ENCODE measurements around the gene FAM89A. TPM values are rescaled to one million over a fixed set of nuclear protein-coding genes. Genes with fewer than 3 reads are reported as not detected.

FAM89A gene
- total and polyA plus RNA-seq, 9 of the 15 experiments (the other 6 are each of a cell fraction or from before 2014, with no cell fraction given) = 8.7 to 66.2 (median 43.3) TPM

DNA sequence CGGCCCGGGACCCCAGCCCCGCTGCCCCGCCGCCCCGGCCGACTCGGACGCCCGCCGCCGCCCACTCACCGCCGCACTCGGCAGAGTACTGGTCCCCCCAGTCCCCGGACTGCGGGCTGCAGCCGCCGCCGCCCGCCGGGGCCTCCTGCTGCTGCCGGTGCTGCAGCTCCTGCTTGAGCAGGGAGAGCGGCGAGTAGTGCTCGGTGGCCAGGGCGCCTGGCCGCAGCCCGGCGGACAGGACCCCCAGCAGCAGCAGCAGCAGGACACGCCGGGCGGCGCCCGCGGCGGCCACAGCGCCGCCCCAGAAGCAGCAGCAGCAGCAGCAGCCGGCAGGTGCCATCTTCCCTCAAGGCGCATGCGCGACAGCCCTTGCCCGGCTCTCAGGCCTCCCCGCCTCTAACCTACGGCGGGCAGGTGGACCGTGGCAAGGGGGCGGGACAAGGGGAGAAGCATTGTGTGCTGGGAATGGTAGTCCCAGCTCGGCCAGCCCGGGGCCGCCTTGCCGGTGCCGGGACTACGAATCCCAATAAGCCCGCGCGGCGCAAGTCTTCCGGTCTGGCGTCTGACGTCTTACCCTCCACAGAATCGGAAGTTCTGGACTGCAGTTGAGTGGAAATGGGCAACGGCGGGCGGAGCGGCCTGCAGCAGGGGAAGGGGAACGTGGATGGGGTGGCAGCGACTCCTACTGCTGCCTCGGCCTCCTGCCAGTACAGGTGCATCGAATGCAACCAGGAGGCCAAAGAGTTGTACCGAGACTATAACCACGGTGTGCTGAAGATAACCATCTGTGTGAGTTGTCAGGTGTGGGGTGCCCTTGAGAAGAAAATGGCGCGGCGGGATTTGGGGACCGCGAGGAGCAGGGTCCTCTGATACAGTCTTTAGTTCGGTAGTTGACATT is 61.3 kb downstream of the FAM89A start, which contains the start of the genes ARV1 and TTC13 (continued):
- TF ChIP-seq, protein P1, sequence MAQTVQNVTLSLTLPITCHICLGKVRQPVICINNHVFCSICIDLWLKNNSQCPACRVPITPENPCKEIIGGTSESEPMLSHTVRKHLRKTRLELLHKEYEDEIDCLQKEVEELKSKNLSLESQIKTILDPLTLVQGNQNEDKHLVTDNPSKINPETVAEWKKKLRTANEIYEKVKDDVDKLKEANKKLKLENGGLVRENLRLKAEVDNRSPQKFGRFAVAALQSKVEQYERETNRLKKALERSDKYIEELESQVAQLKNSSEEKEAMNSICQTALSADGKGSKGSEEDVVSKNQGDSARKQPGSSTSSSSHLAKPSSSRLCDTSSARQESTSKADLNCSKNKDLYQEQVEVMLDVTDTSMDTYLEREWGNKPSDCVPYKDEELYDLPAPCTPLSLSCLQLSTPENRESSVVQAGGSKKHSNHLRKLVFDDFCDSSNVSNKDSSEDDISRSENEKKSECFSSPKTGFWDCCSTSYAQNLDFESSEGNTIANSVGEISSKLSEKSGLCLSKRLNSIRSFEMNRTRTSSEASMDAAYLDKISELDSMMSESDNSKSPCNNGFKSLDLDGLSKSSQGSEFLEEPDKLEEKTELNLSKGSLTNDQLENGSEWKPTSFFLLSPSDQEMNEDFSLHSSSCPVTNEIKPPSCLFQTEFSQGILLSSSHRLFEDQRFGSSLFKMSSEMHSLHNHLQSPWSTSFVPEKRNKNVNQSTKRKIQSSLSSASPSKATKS (CRISPR knock-in tag; IDR thresholded peaks at IDR 0.05) = no peak
- TF ChIP-seq RBM39 (optimal IDR thresholded peaks at IDR 0.05; ENCODE audit: low read depth, low read length) = no peak
- TF ChIP-seq, protein P2, sequence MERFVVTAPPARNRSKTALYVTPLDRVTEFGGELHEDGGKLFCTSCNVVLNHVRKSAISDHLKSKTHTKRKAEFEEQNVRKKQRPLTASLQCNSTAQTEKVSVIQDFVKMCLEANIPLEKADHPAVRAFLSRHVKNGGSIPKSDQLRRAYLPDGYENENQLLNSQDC (CRISPR knock-in tag; IDR thresholded peaks at IDR 0.05) = no peak; the same call in 1 of the 2 replicates
- no peak for TF ChIP-seq TCFL5 (CRISPR knock-in tag; conservative IDR thresholded peaks at IDR 0.05)
- peak; percentile 41 for TF ChIP-seq GATAD2B (IDR thresholded peaks at IDR 0.05; ENCODE audit: borderline replicate concordance)
- no peak for TF ChIP-seq ZNF445 (CRISPR knock-in tag; IDR thresholded peaks at IDR 0.05; ENCODE audit: low read depth)
- TF ChIP-seq ZNF197 (CRISPR knock-in tag; IDR thresholded peaks at IDR 0.05; ENCODE audit: low read depth) = peak; percentile 95
- TF ChIP-seq RBFOX2 (IDR thresholded peaks at IDR 0.05; ENCODE audit: low read depth, low read length) = peak; percentile 96
- TF ChIP-seq HMG20B (CRISPR knock-in tag; IDR thresholded peaks at IDR 0.05) = no peak
- TF ChIP-seq, protein P3, sequence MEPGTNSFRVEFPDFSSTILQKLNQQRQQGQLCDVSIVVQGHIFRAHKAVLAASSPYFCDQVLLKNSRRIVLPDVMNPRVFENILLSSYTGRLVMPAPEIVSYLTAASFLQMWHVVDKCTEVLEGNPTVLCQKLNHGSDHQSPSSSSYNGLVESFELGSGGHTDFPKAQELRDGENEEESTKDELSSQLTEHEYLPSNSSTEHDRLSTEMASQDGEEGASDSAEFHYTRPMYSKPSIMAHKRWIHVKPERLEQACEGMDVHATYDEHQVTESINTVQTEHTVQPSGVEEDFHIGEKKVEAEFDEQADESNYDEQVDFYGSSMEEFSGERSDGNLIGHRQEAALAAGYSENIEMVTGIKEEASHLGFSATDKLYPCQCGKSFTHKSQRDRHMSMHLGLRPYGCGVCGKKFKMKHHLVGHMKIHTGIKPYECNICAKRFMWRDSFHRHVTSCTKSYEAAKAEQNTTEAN (CRISPR knock-in tag; IDR thresholded peaks at IDR 0.05) = no peak
- peak; percentile 89 for TF ChIP-seq HNRNPL (IDR thresholded peaks at IDR 0.05; ENCODE audit: low read depth, low read length)
- no peak for TF ChIP-seq WHSC1 (IDR thresholded peaks at IDR 0.05; ENCODE audit: low read length)
- no peak for TF ChIP-seq CBFA2T2 (conservative IDR thresholded peaks at IDR 0.05)
- peak; percentile 61; the same call in 1 of the 2 replicates for TF ChIP-seq NR2C2 (CRISPR knock-in tag; IDR thresholded peaks at IDR 0.05)
- TF ChIP-seq NR2C2 (tag; IDR thresholded peaks at IDR 0.05) = peak; percentile 93
- no peak for TF ChIP-seq BDP1 (IDR thresholded peaks at IDR 0.05; ENCODE audit: insufficient read depth, insufficient read length)
- peak; percentile 14; the same call in 1 of the 2 replicates for TF ChIP-seq BACH1 (tag; IDR thresholded peaks at IDR 0.05)
- no peak for TF ChIP-seq HDAC6 (IDR thresholded peaks at IDR 0.05; ENCODE audit: low read depth, low read length)
- TF ChIP-seq C11orf30 (IDR thresholded peaks at IDR 0.05; ENCODE audit: low read depth) = peak; percentile 80
- peak; percentile 91 for TF ChIP-seq DIDO1 (tag; IDR thresholded peaks at IDR 0.05; ENCODE audit: low read depth)
- no peak for TF ChIP-seq PTRF (tag; IDR thresholded peaks at IDR 0.05)
- TF ChIP-seq ZNF75A (CRISPR knock-in tag; IDR thresholded peaks at IDR 0.05) = no peak
- TF ChIP-seq, protein P4, sequence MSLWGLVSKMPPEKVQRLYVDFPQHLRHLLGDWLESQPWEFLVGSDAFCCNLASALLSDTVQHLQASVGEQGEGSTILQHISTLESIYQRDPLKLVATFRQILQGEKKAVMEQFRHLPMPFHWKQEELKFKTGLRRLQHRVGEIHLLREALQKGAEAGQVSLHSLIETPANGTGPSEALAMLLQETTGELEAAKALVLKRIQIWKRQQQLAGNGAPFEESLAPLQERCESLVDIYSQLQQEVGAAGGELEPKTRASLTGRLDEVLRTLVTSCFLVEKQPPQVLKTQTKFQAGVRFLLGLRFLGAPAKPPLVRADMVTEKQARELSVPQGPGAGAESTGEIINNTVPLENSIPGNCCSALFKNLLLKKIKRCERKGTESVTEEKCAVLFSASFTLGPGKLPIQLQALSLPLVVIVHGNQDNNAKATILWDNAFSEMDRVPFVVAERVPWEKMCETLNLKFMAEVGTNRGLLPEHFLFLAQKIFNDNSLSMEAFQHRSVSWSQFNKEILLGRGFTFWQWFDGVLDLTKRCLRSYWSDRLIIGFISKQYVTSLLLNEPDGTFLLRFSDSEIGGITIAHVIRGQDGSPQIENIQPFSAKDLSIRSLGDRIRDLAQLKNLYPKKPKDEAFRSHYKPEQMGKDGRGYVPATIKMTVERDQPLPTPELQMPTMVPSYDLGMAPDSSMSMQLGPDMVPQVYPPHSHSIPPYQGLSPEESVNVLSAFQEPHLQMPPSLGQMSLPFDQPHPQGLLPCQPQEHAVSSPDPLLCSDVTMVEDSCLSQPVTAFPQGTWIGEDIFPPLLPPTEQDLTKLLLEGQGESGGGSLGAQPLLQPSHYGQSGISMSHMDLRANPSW (CRISPR knock-in tag; IDR thresholded peaks at IDR 0.05) = no peak

Data from K562 (cell line).